HG03280 (cell line): ENCODE data around the gene IPCEF1.
A peak's percentile ranks its signal among the peaks of the same experiment; 100 is the strongest.

ENCODE experiments used
- ATAC-seq: cut with Tn5 transposase; IDR thresholded peaks from one replicate; pipeline ENCODE4 v1.9.1; 2021; ENCODE audit warnings: mild to moderate bottlenecking, moderate library complexity; ENCODE audit not compliant: unreplicated experiment

The IPCEF1 gene

DNA sequence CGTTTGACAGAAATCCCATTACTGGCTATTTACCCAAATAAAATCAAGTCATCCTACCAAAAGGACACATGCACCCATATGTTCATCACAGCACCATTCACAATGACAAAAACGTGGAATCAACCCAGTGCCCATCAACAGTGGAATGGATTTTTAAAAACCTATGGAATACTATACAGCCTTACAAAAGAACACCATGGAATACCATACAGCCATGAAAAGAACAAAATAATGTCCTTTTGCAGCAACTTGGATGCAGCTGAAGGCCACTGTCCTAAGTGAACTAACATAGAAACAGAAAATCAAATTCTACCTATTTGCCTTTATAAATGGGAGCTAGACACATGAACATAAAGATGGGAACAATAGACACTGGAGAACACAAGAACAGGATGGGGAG, 17.4 kb upstream of the IPCEF1 start:
- ATAC-seq: no peak

DNA sequence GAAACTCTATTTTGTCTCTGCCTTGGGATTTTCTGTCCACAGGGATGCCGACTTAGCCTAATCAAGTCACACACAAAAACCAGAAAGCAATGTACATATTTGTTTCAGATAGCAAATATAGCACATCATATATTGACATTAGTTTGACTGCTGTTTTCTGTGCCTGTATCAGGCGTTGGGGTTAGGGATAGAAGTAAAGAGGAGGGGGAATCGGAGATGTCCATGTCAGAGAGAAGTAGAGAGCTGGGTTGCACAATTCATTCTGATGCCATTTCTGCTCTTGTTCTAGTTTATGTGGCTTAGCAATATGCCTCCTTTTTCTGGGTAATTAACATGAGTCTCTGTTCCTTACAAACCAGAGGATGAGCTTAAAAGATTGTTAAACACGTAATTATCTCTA, 14.7 kb upstream of the IPCEF1 start:
- ATAC-seq: no peak

DNA sequence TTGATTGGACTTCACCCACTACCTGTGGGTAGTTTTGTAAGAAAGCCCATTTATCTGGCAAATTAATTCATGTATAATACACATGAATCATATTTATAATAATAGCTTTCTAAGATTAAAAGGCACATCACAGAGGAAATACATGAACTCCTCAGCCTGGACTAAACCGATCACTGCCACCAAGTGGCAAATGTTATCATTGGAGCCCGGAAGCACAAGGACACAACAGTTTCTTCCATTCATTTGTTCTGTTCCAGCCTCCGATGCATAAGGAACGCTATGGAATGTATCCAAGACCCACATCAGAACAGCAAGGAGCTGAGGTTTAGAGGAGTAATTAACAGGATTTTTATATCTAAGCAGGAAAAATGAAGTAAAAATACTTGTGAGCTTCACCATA, 13.9 kb upstream of the IPCEF1 start:
- no peak for ATAC-seq

DNA sequence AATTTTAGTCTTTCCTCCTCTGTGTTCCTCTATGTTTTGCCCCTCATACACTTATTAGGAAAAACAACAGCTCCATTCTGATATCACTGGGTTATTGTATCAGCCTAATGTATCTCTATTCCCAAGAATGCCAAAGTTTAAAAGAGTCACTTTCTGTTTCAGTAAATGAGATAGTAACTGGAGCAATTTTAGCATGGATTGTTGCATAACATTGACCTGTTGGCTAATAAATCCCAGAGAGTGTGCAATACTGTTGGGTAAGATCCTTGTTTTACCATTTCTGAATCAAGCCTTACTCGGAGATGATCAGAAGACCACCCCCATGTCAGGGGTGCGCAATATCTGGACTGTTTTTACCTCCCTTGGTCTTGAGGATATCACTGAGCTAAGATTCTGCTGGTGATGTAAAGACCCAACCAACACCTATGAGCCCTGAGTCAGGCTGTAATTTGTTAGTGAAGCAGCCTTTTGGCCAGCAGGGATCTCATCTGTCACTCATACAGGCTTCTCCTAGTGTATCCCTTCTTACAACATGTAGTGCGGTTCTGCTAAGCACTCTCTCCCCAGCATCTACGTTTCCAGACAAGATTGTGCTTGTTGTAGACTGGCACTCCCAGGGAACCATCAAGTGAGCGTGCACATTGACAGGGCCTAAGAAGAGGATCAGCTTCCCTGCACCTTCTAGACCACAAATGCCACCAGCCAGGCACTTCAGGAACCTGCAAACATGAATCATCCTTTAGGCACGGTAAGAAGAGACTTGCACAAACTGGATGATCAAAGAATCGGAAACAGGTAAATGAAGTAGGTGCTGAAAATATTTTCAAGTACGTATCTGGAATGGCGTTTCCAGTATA, 11.5 kb upstream of the IPCEF1 start:
- no peak for ATAC-seq

DNA sequence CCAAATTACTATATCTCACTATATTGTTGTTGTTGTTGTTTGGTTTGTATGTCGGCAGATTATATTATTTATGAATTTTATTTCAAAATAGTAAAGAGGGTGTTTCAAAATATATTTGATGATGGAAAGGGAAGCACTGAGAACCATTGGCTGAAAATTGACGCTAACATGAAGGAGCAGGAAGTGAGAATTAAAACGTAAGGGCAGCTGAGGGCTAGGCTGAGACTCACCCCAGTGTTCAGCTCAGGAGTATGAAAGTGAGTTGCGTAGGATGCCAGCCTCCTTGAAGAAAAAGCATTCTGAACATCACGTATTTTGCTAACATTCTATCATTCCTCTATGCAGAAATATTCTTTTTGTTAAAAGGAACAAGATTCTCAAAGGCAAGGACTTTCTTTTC, 10.7 kb upstream of the IPCEF1 start:
- no peak for ATAC-seq

DNA sequence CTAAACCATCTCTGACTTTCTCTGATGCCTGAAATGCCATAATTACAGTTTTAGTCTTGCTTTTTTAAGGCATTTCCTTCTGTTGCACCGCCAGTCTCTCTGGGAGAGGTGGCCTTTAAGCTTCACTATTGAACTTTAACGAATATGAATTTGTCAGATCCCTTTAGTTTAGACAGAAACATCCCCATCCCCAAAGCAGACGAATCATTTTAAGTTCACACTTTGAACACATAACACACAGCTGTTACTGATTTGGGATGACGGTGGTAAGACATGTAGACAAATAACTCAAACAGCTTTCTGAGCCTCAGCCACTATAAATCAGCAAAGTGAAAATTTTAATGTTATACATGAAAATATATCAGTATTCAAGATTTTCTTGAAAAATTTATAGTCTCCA, 7.2 kb upstream of the IPCEF1 start:
- no peak for ATAC-seq

DNA sequence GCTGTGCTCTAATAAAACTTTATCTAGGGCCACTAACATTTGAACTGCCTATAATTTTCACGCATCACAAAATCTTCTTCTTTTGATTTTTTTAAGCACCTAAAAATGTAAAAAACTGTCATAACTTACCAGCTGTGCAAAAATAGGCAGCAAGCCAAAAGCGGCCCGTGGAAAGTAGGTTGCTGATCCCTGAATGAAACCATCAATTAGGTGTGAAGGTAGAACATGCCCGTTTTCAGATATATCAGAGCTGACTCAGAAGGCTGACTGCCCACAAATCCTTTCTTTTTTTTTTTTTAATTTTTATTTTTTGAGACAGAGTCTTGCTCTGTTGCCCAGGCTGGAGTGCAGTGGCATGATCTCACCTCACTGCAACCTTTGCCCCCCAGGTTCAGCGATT, 4.9 kb upstream of the IPCEF1 start:
- ATAC-seq: no peak

DNA sequence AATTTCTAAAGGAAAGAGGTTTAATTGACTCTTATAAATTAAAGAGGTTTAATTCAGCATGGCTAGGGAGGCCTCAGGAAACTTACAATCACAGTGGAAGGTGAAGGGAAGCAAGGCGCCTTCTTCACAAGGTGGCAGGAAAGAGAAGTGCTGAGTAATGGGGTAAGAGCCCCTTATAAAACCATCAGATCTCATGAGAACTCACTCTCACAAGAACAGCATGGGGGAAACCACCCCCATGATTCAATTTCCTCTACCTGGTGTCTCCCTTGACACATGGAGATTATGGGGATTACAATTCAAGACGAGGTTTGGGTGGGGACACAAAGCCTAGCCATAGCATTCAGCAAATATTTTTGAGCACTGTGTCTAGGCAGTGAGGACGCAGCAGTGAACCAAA, 3.9 kb upstream of the IPCEF1 start:
- no peak for ATAC-seq

DNA sequence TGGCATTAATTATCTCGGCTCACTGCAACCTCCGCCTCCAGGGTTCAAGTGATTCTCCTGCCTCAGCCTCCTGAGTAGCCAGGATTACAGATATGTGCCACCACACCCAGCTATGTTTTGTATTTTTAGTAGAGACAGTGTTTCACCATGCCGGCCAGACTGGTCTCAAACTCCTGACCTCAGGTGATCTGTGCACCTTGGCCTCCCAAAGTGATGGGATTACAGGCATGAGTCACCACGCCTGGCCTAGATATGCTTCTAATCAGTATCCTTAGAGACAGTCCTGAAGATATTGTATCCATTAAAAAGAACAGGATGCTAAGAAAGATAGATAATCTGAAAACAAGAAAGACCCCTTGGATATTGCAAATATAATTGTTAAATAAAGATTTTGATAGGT, 3.1 kb upstream of the IPCEF1 start:
- ATAC-seq: no peak

DNA sequence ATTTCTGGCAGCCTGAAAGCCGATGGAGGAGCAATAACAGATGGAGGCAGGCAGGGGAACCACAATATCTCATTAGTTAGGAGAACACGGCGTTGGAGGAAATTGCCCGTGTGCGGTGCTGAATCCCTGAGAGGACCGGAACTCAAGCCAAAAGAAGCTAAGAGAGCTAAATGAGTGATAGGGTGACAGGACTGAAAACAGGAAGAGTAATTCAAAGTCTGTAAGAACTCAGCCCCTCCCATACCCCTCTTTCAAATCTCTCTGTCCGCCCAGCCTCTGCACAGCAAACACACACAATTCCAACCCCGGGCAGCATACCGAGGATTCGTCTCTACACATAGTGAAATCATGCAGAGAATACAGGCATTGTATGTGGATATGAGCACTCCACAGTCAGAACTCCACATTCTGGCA, 2.6 kb upstream of the IPCEF1 start:
- no peak for ATAC-seq

DNA sequence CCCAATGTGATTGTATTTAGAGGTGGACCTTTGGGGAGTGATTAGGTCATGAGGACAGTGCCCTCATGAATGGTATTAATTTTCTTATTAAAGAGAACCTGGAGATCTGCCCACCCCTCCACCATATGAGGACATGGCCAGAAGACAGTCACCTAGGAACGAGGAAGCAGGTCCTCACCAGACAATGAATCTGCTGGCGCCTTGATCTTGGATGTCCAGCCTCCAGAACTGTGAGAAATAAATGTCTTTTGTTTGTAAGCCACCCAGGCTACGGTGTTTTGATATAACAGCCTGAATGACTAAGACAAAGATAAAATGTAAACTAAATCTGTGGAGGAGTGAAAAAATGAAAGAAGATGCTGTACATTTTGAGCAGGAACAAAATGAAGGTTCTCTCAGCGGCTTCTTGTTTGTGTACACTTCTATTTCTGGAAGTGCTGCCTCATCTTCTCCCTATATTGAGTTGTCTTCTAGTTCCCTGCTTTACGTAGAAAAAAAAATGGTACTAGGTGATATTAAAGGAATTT, 1.5 kb upstream of the IPCEF1 start:
- no peak for ATAC-seq

DNA sequence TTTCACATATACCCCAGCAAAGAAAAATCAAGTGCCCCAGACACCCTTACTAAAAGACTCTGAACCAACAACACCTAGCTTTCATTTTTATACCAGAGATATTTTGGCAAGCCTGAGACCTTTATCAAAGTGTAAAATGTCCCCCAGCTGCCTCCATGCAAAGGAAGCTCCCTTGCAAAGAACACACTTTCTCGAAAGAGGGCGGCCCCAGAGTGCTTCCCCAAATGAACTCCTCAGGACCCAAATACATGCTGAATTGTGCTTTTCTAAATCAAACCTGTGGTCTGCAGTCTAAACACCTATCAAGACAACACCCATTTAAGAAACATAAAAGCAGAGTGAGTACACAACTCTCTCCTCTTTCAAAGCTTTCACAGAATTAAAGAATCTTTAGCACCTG, 490 bp downstream of the IPCEF1 start:
- no peak for ATAC-seq

DNA sequence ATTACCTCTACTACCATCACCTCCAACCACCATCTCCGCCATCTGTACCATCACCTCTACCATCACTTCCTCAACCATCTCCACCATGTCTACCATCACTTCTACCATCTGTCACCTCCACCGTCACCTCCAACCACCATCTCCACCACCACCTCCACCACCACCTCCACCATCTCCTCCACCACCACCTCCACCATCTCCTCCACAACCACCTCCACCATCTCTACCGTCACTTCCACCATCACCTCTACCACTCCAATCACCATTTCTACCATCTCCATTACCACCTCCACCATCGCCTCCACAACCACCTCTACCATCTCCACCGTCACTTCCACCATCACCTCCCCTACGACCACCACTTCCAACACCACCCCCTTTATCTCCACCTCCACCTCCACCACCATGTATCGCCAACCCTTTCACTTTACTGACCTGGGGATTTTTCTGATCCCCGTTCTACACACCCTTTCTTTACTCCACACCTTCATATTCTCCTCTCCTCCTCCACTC, 2.3 kb downstream of the IPCEF1 start:
- no peak for ATAC-seq

DNA sequence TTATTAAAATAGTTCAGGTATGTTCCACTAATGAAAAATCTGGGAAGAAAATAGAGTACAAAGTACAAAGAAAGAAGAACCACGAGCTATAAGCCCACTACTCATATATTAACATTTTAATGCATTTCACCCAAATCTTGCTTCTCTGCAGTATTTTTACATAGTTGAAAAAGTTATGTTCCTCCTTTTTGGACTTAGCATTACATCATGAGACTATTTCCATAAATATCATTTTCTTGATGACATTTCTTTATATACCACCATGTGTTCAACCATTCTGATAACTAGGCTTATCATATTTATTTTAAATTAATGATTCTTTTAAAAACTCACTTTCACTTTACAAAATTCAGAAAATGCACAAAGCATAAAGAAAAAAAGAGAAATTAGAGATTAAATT, 3.0 kb downstream of the IPCEF1 start:
- ATAC-seq: no peak

DNA sequence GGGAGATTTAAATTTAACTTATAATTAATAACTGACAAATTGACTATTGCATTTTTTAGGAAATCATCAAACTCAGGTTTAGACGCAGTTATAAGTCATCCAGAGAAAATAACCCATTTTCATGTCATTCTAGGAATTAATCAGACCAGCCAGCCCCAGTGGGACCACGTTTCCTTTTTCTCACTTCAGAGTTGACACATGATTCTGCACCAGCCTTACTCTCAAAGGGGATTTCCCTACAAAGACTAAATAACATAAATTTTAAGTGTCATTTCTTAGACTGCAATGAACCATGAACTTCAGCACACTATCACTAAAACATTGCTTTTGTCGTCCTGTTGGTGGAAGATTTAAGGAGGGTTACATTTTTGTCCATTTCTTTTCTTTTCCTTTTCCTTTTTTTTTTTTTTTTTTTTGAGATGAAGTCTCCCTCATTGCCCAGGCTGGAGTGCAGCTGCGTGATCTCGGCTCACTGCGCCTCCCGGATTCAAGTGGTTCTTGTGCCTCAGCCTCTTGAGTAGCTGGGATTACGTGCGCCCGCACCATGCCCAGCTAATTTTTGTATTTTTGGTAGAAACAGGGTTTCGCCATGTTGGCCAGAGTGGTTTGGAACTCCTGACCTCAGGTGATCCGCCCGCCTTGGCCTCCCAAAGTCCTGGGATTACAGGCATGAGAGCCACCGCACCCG, 3.6 kb downstream of the IPCEF1 start:
- ATAC-seq: peak; percentile 57

DNA sequence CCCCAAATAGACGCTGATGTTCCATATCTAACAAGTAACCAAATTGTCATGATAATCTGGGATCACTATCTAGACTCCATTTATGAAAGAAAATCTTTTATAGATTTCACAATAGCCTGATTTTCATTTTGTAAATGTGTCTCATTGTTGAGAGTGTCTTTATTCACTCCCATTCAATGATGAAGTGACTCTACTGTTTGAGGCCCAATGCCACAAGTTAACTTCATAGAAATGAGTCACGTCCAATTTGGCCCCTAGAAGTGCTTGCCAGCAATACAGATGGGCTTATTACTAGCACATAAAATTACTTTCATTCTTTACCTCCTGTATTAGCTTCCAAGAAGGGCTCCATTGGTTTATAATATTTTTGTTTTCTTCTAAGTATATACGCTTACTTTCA, 6.3 kb downstream of the IPCEF1 start:
- no peak for ATAC-seq

DNA sequence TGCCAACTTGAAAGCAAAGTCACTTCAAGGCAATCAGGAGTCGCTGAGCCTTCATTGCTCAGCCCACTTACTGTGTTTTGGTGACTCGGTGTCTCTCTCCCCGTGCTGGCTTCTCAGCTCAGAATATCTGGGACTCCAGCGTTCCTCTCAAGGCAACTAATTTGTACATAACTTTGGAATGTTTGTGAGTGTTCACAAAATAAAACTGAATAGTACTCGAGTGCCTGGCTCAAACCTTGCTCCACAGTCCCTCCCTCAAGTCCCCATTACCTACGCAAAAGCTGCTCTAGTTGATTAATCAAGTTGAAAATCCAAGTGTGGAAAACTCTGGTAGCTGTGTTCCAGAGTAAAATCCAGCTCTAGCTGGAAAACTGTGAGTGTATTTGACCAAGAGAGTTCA, 8.6 kb downstream of the IPCEF1 start:
- no peak for ATAC-seq

DNA sequence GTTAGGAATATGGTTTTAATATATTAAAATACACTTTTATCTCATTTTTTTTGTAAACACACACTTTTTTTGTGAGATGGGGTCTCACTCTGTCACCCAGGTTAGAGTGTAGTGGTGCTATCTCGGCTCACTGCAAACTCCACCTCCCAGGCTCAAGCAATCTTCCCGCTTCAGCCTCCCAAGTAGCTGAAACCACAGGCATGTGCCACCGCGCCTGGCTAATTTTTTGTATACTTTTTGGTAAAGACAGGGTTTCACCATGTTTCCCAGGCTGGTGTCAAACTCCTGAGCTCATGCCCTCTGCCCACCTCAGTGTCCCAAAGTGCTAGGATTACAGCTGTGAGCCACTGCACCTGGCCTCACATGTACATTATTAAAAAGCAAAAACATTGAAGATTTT, 10.8 kb downstream of the IPCEF1 start:
- ATAC-seq: no peak

DNA sequence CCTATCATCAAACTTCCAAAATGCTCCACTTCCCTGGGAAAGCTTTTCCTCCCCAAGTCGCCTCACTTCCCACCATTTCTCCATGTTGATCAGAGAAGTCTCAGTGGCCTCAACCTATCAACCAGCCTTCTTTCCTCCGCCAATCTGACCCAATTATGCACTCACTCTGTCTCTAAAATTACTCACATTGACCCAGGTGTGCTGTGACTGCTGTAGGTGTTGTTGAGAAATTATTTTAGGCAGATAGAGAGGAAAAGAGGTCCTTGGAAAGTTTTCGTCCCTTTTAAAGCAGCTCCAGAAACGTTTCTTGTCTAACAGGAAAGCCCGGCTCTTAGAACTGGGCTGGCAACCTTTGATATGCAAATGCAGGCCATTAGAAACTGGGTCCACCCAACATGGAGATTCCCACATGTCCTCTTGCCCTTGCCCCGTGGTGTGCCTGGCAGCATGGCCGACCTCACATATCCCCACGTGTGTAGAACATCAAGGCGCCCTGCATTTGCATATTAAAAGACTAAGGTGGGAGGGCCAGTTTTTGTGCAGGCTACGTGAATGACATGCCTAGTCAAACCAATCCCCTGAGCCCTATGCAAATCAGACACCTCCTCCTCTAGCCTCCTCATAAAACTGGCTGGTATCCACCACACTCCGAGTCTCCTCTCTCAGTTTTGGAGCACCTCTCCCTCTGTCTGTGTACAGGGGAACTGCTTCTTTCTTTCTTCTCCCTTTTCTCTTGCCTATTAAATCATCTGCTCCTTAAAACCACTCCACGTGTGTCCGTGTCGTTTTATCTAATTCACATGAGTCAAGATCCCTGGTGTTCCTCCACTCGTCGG, 12.9 kb downstream of the IPCEF1 start:
- no peak for ATAC-seq

DNA sequence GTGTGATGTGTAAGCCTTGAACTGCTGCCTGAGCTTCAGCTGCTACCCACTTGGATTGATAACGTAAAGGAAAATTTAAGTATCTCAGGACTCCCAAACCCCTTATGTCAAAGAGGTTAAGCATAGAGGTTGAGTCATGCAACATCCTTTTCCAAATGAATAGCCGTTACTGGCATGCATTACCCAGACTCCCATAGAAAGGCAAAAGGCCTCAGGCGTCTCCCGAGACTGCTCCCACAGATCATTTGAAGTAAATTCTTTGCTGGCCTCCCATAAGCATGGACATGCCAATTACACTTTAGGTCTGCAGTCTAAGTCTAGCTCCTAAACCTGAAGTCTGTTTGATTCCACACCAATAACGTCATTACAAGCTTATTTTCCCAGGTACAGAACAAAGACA, 14.7 kb downstream of the IPCEF1 start:
- no peak for ATAC-seq

DNA sequence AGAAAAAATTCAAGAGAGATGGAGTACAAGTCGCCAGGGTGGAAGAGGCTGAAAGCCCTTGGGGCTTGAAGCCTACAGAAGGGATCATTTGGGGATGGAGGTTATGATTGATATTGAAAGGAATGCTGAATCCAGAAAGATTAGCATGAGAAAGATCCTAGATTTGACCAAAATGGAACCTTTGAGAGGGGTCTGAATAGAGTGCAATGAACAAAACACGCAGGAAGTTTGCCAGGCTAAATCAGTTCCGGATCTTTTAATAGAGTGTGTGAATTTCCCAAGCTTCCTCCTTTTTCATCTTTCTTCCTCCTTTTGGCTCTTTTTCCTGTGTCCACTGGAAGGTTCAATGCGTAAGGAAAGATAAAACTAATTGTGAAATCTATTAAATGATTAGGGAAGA, 15.3 kb downstream of the IPCEF1 start:
- ATAC-seq: no peak
